Nephron (organoid): ENCODE results near the gene BCLAF3.
A peak's percentile ranks its signal among the peaks of the same experiment; 100 is the strongest.

Experiments
- H3K27ac Mint-ChIP-seq, 3 experiments: 2 replicates each; pipeline ENCODE4 v1.8.0; 2020; ENCODE audit warnings: mixed read lengths in 3 of 3, mild to moderate bottlenecking in 2 of 3, moderate library complexity in 1 of 3
- H3K27me3 Mint-ChIP-seq: 2 replicates; pipeline ENCODE4 v1.8.0; 2021; ENCODE audit warnings: low read depth, mild to moderate bottlenecking, moderate library complexity, mixed read lengths
- H3K36me3 Mint-ChIP-seq: 2 replicates; pipeline ENCODE4 v1.8.0; 2020; ENCODE audit warnings: low read depth, mixed read lengths
- H3K4me1 Mint-ChIP-seq: 2 replicates; pipeline ENCODE4 v1.8.0; 2020; ENCODE audit warnings: mixed read lengths
- H3K4me3 Mint-ChIP-seq, 3 experiments: 2 replicates each; pipeline ENCODE4 v1.8.0; 2020; ENCODE audit warnings: mild to moderate bottlenecking in 3 of 3, mixed read lengths in 3 of 3, moderate library complexity in 2 of 3
- H3K9me3 Mint-ChIP-seq: 2 replicates; pipeline ENCODE4 v1.8.0; 2020; ENCODE audit warnings: mixed read lengths
- TF ChIP-seq, protein P1 (sequence below), 3 experiments: fragments of 200-600 bp; sonication (generic); IDR thresholded peaks; one replicate each; pipeline ENCODE4 v1.5.0; 2021; ENCODE audit warnings: antibody characterized with exemption in 3 of 3; ENCODE audit not compliant: unreplicated experiment in 3 of 3

Gene BCLAF3

DNA sequence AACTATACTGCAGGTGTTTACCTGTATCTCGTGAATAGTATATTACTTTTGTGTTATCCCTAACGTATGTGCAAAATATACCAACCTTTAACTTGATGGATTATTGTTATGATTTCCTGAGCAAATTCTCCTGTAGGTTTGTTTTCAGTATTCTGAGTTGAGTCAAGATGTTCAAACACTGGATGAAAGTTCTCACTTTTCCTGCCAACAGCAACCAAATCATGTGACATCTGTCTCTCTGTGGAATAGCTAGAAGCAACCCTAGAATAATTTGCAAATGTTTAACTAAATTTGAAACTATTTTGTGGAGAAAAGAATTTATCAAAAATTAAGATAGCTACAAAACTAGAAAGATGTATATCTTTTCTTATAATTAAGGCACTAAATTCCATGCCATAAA, 35.6 kb downstream of the BCLAF3 start:
- H3K4me3 Mint-ChIP-seq: no peak overlapping the region
- peak overlapping the region in 2 of 3 experiments; percentile 9 to 14 for H3K27ac Mint-ChIP-seq
- H3K36me3 Mint-ChIP-seq: peaks cover 16% of the 10 kb centered on the region
- H3K4me1 Mint-ChIP-seq: peaks cover 4% of the 10 kb centered on the region
- no peaks in the 10 kb centered on the region for H3K27me3 Mint-ChIP-seq
- H3K9me3 Mint-ChIP-seq: peaks cover 4% of the 10 kb centered on the region
- TF ChIP-seq, protein P1, sequence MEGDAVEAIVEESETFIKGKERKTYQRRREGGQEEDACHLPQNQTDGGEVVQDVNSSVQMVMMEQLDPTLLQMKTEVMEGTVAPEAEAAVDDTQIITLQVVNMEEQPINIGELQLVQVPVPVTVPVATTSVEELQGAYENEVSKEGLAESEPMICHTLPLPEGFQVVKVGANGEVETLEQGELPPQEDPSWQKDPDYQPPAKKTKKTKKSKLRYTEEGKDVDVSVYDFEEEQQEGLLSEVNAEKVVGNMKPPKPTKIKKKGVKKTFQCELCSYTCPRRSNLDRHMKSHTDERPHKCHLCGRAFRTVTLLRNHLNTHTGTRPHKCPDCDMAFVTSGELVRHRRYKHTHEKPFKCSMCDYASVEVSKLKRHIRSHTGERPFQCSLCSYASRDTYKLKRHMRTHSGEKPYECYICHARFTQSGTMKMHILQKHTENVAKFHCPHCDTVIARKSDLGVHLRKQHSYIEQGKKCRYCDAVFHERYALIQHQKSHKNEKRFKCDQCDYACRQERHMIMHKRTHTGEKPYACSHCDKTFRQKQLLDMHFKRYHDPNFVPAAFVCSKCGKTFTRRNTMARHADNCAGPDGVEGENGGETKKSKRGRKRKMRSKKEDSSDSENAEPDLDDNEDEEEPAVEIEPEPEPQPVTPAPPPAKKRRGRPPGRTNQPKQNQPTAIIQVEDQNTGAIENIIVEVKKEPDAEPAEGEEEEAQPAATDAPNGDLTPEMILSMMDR (IDR thresholded peaks at IDR 0.05; ENCODE audit: unreplicated experiment in 3 of 3): no peak

DNA sequence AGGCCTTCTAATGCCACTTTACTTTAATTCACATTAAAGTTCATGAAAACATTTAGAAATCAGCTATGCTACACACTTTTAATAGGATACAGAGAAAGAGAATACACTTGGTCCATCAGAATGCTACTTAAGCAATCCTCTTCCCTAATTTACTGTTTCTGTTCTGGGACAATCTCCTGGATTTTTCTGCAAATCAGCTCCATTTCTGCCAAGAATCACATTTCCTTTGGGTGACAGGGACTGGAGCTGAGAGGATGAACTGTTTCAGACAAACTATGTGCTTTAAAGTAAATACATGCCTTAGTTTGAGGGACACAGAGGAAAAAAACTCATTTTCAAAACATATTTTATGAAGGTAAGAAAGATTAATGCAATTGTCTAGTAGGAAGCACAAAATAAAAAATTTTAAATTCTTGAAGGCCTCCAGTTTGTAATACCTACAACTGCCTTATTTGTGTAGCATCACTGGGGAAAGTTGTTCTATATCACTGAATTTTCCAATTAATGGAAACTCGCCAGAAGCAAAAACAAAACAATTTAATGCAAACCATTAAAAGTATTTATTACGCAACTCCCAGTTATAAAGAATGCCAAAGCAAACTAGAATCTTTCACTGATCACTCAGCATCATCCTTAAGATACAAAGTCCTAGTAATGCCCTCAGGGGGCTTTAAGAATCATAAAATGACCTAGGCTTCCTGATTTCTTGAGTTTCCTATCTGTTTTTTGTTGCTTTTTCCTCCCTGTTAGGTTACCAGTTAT, 36.3 kb downstream of the BCLAF3 start:
- Mint-ChIP-seq H3K27ac (peak overlapping the region in 2 of 3 experiments; percentile 9 to 14), H3K4me1 (peaks cover 4% of the 10 kb centered on the region), H3K36me3 (peaks cover 16% of the 10 kb centered on the region), H3K4me3 (no peak overlapping the region), H3K9me3 (peaks cover 4% of the 10 kb centered on the region), H3K27me3 (no peaks in the 10 kb centered on the region)
- TF ChIP-seq, protein P1 (IDR thresholded peaks at IDR 0.05; ENCODE audit: unreplicated experiment in 3 of 3): no peak

DNA sequence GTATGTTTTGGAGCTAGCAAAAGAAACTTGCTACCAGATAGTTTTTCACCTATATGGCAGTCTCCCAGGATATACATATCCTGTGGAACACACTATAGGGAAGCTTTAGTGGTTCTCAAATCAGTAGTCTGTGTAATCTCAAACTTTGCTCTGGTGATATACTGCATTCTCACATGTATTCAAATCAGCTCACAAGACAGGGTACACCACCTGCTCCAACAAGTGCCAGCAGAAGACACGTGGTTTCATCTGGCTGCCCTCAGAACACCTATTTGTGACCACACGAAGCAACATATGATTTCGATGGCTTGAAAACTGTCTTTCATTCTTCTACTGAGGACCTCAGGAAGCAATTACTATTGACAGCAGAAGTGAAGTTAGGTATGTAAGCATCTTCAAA, 37.7 kb downstream of the BCLAF3 start:
- H3K27ac Mint-ChIP-seq: no peak overlapping the region
- TF ChIP-seq, protein P1 (IDR thresholded peaks at IDR 0.05; ENCODE audit: unreplicated experiment in 3 of 3): no peak
- H3K9me3 Mint-ChIP-seq: peaks cover 4% of the 10 kb centered on the region
- H3K4me1 Mint-ChIP-seq: peaks cover 4% of the 10 kb centered on the region
- no peaks in the 10 kb centered on the region for H3K27me3 Mint-ChIP-seq
- no peak overlapping the region for H3K4me3 Mint-ChIP-seq
- peaks cover 26% of the 10 kb centered on the region for H3K36me3 Mint-ChIP-seq

DNA sequence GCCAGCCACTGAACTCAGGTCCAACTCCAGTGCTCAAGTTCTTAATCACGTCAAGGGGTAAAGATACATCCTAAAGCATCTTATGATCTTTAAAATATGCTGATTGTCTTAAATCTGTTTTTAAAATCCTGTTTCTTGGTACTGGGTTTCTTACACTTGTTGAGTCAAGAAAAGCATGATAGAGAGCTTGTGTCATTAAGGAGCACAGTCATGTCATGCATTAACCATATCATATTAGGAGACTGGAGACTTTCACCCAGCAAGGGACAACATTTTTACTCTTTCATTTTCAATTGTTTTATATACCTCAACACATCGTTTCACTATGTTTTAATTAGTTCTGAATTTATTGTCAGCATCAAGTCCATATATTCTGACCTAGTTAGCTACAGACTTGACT, 41.5 kb downstream of the BCLAF3 start:
- no peak overlapping the region for H3K4me3 Mint-ChIP-seq
- H3K4me1 Mint-ChIP-seq: no peaks in the 10 kb centered on the region
- peaks cover 15% of the 10 kb centered on the region for H3K9me3 Mint-ChIP-seq
- TF ChIP-seq, protein P1 (IDR thresholded peaks at IDR 0.05; ENCODE audit: unreplicated experiment in 3 of 3): no peak
- peaks cover 40% of the 10 kb centered on the region for H3K36me3 Mint-ChIP-seq
- no peak overlapping the region for H3K27ac Mint-ChIP-seq
- no peaks in the 10 kb centered on the region for H3K27me3 Mint-ChIP-seq

DNA sequence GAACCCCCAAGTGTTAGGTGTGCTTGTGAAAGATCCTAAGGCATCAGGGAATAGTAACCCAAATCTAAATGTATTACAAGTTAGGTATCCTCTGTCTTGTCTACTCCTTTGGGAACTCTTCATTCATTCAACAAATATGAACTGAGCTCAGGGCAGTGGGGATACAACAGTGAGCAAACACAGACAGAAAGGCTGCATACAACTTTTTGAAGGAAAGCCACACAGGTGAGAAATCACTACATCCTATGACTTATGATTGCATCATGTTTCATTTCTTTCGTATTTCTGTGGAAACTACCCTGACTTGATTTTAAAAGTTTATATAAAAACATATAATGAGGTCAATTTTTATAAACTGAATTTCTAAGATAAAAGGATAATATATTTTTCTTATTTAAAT, 43.2 kb downstream of the BCLAF3 start:
- peaks cover 15% of the 10 kb centered on the region for H3K9me3 Mint-ChIP-seq
- peaks cover 33% of the 10 kb centered on the region for H3K36me3 Mint-ChIP-seq
- H3K27me3 Mint-ChIP-seq: no peaks in the 10 kb centered on the region
- TF ChIP-seq, protein P1 (IDR thresholded peaks at IDR 0.05; ENCODE audit: unreplicated experiment in 3 of 3): no peak
- no peak overlapping the region for H3K4me3 Mint-ChIP-seq
- no peaks in the 10 kb centered on the region for H3K4me1 Mint-ChIP-seq
- H3K27ac Mint-ChIP-seq: no peak overlapping the region
